Measurements from ENCODE around the gene ADGRL1. TPM values are rescaled to one million over a fixed set of nuclear protein-coding genes. Genes with fewer than 3 reads are reported as not detected.

The ADGRL1 gene
- total and polyA plus RNA-seq, 2 donors (not counting 1 experiment from before 2014, with no cell fraction given) = 0.64 to 1.8 TPM

GRCh38 chr19:14168259-14168972 lies 37.6 kb downstream of the ADGRL1 start:
- peak overlapping the region; percentile 61 for H3K4me3 Mint-ChIP-seq
- H3K9me3 ChIP-seq (ENCODE audit: control extremely low read depth in 1 of 3, control insufficient read depth in 2 of 3, insufficient read depth in 1 of 3, low read length in 2 of 3) = peaks cover 0 to 9% (median 0%) of the 10 kb centered on the region in 3 donors
- no peaks in the 10 kb centered on the region for H4K20me1 ChIP-seq (ENCODE audit: control insufficient read depth, insufficient read depth, low read length, poor library complexity, severe bottlenecking)
- peaks cover 14% of the 10 kb centered on the region for H3K27me3 Mint-ChIP-seq
- no peak for ATAC-seq (ENCODE audit: low read depth)
- peak overlapping the region; percentile 79 for H3K4me2 ChIP-seq (replicated peaks; ENCODE audit: low read depth, low read length, poor library complexity, severe bottlenecking)
- peaks cover 0 to 14% (median 0%) of the 10 kb centered on the region in 4 experiments for H3K27me3 ChIP-seq (replicated peaks in 1 of 4; ENCODE audit: control extremely low read depth in 1 of 4, control insufficient read depth in 3 of 4, insufficient read depth in 4 of 4, low read length in 3 of 4)
- TF ChIP-seq EZH2 (IDR thresholded peaks at IDR 0.05; ENCODE audit: borderline replicate concordance, insufficient read depth, low read depth, low read length, poor library complexity, severe bottlenecking) (no peak), CTCF (IDR thresholded peaks at IDR 0.05) (no peak)
- ChIA-PET CTCF (interaction anchor here (0.6 to 1.3 kb wide), 3 partner anchors 32 to 312 kb away, joined by 3 to 8 read pairs (median 3); partner anchors contain the start of gene ASF1B), POLR2A (no interaction called here)
- no peak overlapping the region for H3K27ac ChIP-seq (ENCODE audit: low read length in 2 of 2)
- H3K36me3 ChIP-seq (replicated peaks in 1 of 2; ENCODE audit: control extremely low read depth in 1 of 2, control insufficient read depth in 1 of 2, extremely low read depth in 1 of 2, insufficient read depth in 2 of 2, low read length in 1 of 2) = no peaks in the 10 kb centered on the region
- H3K9ac ChIP-seq (ENCODE audit: low read length) = no peak overlapping the region
- H3K4me3 ChIP-seq (ENCODE audit: control extremely low read depth in 1 of 5, extremely low read depth in 1 of 5, insufficient read depth in 1 of 5, low read depth in 2 of 5, low read length in 4 of 5) = no peak overlapping the region
- DNase-seq = no peak
- no peaks in the 10 kb centered on the region for H3K9me3 Mint-ChIP-seq (ENCODE audit: insufficient read depth)
- H3K79me2 ChIP-seq (ENCODE audit: control insufficient read depth, insufficient read depth, low read length) = no peaks in the 10 kb centered on the region
- peaks cover 23% of the 10 kb centered on the region for H3K4me1 Mint-ChIP-seq
- WGBS (ENCODE audit: insufficient coverage) = 88% methylated on average over 18 of the region's 19 CpGs
- intact Hi-C loops (cut with micrococcal nuclease) = no loop called here
- H2AFZ ChIP-seq (ENCODE audit: insufficient read depth, low read depth, low read length, poor library complexity, severe bottlenecking) = no peak overlapping the region
- H3K4me1 ChIP-seq (ENCODE audit: control insufficient read depth in 2 of 2, insufficient read depth in 2 of 2, low read length in 2 of 2) = peaks cover 24 to 25% of the 10 kb centered on the region in 2 donors
- no peak overlapping the region for H3K27ac Mint-ChIP-seq

- H3K79me2 ChIP-seq (ENCODE audit: control insufficient read depth, insufficient read depth, low read length) = no peaks in the 10 kb centered on the region
- peaks cover 0 to 9% (median 0%) of the 10 kb centered on the region in 3 donors for H3K9me3 ChIP-seq (ENCODE audit: control extremely low read depth in 1 of 3, control insufficient read depth in 2 of 3, insufficient read depth in 1 of 3, low read length in 2 of 3)
- no peaks in the 10 kb centered on the region for H3K36me3 ChIP-seq (replicated peaks in 1 of 2; ENCODE audit: control extremely low read depth in 1 of 2, control insufficient read depth in 1 of 2, extremely low read depth in 1 of 2, insufficient read depth in 2 of 2, low read length in 1 of 2)
- H3K4me3 ChIP-seq (ENCODE audit: control extremely low read depth in 1 of 5, extremely low read depth in 1 of 5, insufficient read depth in 1 of 5, low read depth in 2 of 5, low read length in 4 of 5) = peak overlapping the region in 3 of 5 experiments; percentile 21 to 54 (median 40)
- ATAC-seq (ENCODE audit: low read depth) = peak; percentile 75
- Mint-ChIP-seq H3K4me3 (peak overlapping the region; percentile 79), H3K4me1 (peaks cover 23% of the 10 kb centered on the region), H3K27ac (no peak overlapping the region), H3K9me3 (ENCODE audit: insufficient read depth) (no peaks in the 10 kb centered on the region), H3K27me3 (peaks cover 14% of the 10 kb centered on the region)
- peaks cover 24 to 25% of the 10 kb centered on the region in 2 donors for H3K4me1 ChIP-seq (ENCODE audit: control insufficient read depth in 2 of 2, insufficient read depth in 2 of 2, low read length in 2 of 2)
- ChIA-PET POLR2A (no interaction called here), CTCF (interaction anchor here (0.6 to 1.3 kb wide), 4 partner anchors 27 to 312 kb away, joined by 3 to 8 read pairs (median 3); partner anchors contain the start of gene ASF1B)
- no peak for TF ChIP-seq EZH2 (IDR thresholded peaks at IDR 0.05; ENCODE audit: borderline replicate concordance, insufficient read depth, low read depth, low read length, poor library complexity, severe bottlenecking)
- TF ChIP-seq CTCF (IDR thresholded peaks at IDR 0.05) = no peak
- intact Hi-C loops (cut with micrococcal nuclease) = no loop called here
- H3K27ac ChIP-seq (ENCODE audit: low read length in 2 of 2) = no peak overlapping the region
- DNase-seq = peak; percentile 53
- peaks cover 0 to 14% (median 0%) of the 10 kb centered on the region in 4 experiments for H3K27me3 ChIP-seq (replicated peaks in 1 of 4; ENCODE audit: control extremely low read depth in 1 of 4, control insufficient read depth in 3 of 4, insufficient read depth in 4 of 4, low read length in 3 of 4)
- WGBS (ENCODE audit: insufficient coverage) = 6% methylated on average over 14 of the region's 18 CpGs
- H3K9ac ChIP-seq (ENCODE audit: low read length) = peak overlapping the region; percentile 49
- no peaks in the 10 kb centered on the region for H4K20me1 ChIP-seq (ENCODE audit: control insufficient read depth, insufficient read depth, low read length, poor library complexity, severe bottlenecking)
- peak overlapping the region; percentile 68 for H2AFZ ChIP-seq (ENCODE audit: insufficient read depth, low read depth, low read length, poor library complexity, severe bottlenecking)
- H3K4me2 ChIP-seq (replicated peaks; ENCODE audit: low read depth, low read length, poor library complexity, severe bottlenecking) = peak overlapping the region; percentile 79
Measured at GRCh38 chr19:14167576-14168138, 38.3 kb downstream of the ADGRL1 start.

Measured in B cell (primary cell).